ENCODE measurements around the gene SFTA2.

DNA sequence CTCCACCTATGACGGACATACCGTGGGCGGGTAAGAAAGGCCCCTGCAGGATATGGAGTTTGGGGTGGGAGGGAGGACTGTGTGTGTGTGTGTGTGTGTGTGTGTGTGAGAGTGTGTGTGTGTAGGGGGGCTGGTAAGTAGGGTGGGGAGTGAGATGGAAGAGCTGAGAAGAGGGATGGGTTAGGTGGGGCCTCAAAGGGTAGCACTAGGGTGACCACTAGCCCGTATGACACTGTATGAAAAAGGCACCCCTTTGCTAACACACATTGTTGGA is 40.6 kb downstream of the SFTA2 start:
- TF ChIP-seq, protein P1, sequence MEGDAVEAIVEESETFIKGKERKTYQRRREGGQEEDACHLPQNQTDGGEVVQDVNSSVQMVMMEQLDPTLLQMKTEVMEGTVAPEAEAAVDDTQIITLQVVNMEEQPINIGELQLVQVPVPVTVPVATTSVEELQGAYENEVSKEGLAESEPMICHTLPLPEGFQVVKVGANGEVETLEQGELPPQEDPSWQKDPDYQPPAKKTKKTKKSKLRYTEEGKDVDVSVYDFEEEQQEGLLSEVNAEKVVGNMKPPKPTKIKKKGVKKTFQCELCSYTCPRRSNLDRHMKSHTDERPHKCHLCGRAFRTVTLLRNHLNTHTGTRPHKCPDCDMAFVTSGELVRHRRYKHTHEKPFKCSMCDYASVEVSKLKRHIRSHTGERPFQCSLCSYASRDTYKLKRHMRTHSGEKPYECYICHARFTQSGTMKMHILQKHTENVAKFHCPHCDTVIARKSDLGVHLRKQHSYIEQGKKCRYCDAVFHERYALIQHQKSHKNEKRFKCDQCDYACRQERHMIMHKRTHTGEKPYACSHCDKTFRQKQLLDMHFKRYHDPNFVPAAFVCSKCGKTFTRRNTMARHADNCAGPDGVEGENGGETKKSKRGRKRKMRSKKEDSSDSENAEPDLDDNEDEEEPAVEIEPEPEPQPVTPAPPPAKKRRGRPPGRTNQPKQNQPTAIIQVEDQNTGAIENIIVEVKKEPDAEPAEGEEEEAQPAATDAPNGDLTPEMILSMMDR (IDR thresholded peaks at IDR 0.05): no peak
- no peak for TF ChIP-seq POLR2A (IDR thresholded peaks at IDR 0.05)

Data from esophagus squamous epithelium (tissue), 4 donors.